HG02588 (cell line): ENCODE results near the gene CFAP74.
A peak's percentile ranks its signal among the peaks of the same experiment; 100 is the strongest.

Experiments used
- ATAC-seq: cut with Tn5 transposase; IDR thresholded peaks from one replicate; pipeline ENCODE4 v1.9.1; 2021; ENCODE audit warnings: mild to moderate bottlenecking, moderate library complexity; ENCODE audit not compliant: unreplicated experiment

The CFAP74 gene

DNA sequence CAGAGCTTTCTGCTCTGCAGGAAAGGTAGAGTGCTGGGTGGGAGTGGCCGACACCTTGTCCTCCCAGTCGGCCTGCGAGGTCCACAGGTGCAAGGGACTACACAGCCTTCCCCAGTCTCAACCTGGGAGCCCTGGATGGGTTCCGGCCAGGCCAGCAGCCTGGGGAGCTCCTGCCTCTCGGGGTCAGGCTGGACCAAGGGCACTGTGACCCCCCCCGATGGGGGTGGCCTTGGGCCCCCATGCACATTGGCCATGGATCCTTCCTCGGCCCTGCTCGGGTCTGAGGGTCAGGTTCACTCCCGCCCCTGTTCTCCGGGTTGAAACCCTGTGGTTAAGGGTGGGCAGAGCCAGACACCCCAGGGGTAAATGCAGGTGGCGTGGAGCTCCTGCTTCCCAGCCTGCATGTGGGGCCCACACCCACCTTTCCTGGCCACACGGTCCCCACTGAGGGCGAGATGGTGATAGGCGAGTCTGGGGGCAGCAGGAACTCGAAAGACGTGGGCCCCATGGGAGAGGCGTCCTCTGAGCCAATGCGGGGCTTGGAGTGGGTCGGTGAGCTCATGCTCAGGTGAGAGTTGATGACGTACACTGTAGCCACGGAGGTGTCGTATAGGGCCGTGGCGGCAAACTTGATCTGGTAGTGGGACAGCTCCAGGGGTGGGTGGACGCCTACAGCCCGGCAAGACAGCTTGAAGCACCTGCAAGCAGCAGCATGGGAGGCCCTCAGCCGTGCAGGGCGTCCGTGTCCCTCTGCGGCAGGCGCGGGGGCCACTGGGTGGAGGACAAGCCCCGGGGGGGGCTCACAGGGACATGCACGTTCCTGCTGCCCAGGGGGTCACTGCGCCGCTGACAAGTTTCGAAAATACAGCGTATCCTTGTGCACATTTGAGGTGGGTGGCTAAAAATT, 73.7 kb downstream of the CFAP74 start:
- no peak for ATAC-seq

DNA sequence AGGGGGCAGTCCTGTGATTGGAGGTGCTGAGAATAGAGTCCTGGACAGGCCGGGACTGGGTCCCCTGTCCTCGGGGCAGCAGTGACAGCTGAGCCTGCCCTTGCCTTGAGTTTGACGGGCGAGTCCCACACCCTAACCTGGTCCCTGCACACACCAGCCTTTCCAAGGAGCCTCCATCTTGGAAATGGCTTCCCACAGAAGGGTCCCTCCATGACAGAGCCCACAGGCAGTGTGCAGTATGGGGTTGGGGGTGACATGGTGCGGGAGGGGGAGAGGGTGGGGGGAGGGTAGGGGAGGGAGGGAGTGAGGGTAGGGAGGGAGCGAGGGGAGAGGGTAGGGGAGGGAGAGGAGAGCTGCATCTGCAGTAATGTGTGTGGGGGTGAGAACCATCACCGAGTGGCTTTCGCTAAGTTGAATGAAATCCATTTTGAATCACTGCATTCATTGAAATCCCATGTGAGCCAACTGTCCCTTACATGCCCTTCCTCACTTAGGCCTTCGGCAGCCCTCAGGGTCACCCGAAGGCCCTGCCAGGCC, 74.4 kb downstream of the CFAP74 start:
- no peak for ATAC-seq

DNA sequence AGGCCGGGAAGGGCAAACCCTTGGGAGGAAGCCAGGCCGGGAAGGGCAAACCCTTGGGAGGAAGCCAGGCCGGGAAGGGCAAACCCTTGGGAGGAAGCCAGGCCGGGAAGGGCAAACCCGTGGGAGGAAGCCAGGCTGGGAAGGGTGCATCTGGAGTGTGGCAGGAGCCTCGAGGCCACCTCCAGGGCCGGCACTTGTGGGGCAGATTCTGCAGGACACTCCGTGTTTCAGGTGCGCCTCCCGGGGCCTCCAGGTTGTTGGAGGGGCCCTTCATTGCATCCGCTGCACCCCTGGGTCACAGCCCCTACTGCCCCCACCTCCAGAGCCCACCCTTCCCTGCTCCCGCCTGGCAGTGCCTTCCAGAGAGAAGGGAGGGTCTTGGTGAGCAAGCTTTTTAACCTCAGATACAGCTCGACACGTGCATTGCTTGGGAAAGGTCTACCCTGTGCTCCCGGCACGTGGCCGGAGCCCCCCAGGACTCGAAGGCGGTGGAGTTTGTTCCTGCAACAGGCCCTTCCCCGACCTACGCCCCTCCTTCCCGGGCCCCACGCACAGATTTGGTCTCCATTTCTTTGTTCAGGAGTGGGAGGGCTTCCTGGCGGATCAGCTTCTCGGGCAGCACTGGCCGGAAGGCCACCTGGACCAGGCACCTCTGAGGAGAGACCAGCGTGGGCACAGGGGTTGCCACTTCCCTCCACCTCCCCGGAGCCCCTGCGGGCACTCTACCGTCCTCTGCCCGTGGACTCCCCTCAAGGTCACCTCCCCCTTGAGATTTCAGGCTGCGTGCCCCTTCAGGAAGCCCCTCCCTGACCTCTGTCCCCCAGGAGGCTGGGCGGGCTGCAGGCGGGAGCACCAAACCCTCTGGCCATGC, 75.1 kb downstream of the CFAP74 start:
- ATAC-seq: no peak

DNA sequence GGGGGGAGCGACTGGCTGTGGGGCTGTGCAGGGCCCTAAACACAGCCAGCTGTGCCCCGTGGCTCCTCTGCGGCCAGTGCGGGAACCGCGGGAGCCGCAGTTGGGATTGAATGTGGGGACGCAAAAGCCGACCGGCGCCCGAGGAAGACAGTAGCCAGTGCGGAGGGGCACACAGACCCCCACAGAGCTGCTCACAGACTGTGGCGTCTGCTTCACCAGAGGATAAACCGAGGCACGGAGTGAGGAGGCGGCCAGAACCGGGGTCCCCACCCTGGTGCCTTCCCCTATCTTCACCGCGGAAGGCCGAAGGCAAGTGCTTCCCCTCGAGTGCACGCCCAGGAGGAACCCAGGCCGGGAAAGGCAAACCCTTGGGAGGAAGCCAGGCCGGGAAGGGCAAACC, 75.8 kb downstream of the CFAP74 start:
- no peak for ATAC-seq

DNA sequence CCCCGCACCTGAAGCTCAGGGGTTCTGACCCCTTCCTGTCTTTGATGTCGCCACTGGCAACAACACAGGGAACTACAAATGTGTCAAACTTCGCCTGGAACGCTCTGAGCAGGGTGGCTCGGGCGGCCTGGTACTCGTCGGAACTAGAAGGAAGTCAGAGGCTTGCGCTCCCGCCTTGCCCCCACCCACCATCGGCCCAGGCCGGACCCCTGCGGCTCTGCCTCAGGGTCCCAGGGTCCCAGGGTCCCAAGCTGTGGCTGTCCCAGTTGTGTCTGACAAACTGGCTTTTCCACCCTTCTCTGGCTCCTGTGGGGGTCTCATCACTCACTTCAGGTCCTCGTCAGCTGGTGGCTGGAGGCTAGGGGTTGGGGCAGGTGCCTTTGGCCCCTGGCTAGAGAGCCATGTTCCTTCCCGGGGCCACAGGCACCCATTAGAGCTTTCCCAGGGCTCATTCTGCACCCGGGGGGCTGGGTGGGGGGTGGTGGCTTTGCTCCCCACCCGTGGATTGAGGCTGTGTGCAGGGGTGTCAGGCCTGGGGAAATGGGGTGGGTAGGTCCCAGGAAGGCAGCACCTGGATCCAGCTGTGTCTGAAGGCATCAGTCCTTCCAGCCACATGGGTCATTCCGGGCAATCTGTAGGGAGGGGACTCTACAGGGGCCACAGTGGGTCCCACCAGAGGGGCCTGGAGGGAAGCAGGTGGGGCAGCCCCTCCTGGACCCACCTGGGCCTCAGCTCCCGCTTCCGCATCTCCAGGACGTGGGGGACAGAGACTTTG, 76.5 kb downstream of the CFAP74 start:
- ATAC-seq: no peak

DNA sequence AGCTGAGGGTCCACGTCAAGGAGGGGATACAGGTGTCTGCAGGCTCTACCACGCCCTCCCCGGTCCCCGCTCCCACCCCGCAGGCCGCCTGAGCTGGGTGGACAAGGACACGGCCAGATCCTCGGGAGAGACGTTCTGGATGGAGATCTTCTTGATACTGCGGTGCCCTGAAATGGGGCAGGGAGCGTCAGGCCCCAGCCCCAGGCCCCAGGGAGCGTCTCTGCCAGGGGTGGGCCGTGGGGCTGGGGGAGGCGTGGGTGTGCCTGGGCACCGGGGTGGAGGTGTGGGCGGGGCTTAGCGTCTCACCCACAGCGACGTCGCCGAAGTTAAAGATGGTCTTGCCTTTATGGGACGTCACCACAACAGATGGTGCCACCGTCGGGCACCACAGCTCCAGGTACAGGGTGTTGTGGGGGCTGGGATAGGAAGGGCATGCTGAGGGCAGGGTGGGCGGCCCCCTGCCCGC, 77.2 kb downstream of the CFAP74 start:
- no peak for ATAC-seq

DNA sequence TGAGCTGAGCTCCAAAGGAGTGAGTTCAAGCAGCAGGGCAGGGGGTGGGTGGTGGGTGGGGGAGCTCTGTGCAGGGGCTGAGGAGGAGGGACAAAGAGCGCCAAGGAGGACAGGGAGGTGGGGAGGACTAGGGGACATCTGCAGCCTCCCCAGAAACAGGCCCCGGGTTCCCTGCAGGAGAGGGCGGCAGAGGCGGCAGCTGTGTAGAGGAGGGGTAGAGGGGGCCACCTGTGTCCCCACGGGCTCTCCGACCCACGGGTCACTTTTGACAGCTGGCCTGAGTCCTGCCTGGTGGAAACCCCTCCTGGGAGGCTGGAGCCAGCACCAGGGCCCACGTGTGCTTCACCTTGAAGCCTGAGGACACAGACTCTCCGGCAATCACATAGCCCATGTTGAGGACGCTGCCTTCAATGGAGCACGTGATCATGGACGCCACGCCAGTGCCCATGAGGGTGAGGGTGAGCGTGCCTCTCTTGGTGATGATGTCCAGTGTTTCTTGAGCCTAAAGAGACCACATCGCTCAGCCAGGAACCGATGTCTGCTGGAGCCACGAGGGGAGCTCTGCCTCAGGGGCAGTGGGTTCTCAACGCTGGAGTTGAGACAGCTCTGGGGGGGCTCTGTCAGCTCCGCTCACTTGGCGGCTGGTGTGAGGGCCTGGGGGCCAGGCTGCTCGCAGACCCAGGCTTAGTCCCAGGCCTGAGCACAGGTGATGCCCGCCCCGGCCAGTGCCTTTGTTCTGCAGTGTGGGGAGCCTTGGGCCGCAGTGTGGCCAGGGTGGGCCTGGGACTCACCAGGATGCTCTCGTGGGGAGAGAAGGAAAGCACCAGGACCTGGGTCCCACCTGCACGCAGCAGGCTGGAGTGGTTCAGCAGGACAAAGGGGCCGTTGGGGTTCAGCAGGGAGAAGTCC, 77.9 kb downstream of the CFAP74 start:
- ATAC-seq: no peak

DNA sequence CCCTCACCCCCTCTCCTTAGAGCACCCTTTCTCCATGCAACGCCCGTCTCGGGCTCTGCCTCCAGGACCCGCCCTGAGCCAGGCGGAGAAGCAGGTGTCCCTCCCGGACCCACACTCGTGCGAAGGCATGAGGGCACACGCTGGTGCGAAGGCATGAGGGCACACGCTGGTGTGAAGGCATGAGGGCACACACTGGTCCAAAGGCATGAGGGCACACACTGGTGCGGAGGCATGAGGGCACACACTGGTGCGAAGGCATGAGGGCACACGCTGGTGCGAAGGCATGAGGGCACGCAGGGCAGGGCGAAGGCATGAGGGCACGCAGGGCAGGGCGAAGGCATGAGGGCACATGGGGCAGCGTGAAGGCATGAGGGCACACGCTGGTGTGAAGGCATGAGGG, 78.7 kb downstream of the CFAP74 start:
- no peak for ATAC-seq

DNA sequence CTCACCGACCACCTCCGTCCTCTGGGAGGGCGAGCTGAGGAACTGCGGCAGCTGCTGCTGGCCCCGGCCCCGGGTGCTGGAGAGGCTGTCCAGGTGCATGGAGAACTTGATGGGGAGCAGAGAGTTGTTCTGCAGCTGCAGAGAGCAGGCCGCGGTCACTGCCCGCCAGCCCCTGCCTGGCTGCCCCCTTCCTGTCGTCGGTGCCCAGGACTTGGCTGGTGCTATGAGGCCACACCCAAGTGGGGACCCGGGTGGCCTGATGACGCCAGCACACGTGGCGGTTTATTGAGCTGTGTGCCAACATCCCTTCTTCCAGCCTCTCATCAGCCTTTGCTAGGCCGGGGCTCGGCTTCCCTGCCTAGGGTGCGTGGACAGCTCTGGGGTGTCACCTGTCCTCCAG, 79.2 kb downstream of the CFAP74 start:
- ATAC-seq: no peak

DNA sequence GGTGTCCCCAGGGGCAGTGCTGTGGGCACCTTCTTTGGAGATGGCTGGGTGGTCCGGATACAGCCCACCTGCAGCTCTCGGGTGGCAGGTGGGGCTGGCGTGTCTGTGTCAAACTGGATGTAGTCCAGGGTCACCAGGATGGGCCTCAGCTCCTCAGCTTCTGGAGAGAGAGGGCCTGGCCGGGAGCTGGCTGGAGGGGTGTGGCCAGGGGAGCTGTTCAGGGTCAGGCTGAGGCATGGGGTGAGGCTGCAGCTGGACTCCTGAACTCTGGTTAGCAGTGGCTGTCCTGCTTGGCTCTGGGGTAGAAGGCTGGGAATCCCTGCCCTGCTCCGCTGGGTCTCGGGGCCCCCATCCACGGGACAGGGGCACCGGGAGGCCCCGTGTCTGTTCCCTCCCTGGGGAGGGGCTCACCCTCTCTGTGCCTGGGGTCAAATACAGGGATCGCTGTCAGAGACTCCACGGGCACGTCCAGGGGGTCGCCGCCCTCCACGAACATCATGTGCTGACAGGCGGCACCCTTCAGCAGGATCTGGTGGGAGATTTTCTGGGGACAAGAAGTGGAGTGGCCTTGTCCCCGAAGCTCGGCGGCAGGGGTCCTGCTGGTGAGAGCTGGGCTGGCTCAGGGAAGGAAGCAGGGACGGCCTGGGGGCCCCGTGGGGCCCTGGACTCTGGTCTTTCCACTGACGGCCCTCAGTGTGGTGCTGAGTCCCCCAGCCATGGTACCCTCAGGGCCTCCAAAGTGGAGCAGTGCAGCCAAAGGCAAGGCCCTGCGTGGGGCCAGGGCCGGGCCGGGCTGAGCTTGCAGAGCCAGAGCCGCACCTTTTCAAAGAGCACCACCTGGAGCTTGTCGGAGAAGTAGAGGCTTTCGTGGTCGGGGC, 80.4 kb downstream of the CFAP74 start:
- no peak for ATAC-seq

DNA sequence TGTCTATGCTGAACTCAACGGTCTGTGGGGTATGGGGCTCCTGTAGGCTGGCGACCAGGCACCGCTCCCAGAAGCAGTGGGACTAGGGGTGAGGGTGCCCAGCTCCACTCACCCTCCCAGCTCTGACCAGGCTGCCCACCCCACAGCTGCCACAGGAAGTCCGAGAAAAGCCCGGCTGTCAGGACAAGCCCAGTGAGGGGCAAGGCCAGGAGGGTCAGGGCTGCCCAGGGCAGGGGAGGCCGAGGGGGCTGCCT, 81.0 kb downstream of the CFAP74 start:
- no peak for ATAC-seq

DNA sequence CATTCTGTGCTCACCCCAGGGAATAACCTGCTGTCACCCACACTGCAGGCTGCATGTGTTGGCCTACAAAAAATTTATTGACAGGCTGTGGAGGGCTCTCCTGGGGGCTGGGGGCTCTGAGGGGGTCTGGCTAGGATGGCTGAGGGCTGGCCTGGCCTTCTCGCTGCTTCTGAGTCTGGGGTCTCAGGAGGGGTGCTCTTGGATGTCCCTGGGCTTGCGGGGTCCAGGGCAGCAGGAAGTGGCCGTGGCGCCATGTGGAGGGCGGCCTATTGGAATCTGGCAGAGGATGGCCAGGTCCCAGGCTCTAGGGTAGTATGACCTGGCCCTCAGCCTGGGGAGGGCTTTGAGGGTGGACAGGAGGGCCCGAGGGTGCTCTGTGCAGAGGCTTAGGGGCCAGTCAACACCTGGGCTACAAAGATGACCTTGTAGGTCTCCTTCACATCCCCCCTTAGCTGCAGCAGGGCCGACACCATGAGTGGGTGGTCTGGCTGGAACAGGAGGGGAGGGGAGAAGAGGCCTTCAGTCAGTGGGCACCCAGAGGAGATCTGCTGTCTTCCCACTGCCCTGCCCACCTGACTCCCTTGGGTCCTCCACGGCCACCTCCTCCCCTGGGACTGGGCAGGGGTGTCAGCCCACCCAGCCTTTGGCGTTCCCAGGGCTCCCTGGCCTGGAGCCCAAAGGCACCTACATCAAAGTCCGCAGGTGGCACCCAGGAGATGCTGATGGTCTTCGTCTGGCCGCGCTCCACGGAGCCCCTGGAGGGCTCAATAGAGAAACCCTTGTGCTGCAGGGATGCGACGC, 81.5 kb downstream of the CFAP74 start:
- no peak for ATAC-seq

DNA sequence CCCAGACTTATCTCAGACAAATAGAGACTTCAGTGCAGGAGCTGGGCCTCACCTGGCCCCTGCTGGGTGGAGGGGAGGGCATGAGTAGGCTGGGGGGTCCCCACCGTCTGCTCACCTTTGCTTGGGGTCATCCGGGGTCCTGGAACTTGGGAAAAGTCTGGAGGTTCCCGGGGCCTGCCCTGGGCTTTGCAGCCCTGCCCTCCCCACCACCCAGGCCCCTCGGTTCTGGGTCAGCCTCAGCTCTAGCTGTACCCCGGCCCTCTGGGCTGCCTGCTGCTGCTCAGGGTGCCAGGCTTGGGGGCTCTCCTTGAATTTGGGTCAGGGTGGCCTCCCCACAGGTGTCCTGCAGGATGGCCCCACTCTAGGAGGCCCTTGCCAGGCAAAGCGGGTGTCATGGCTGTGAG, 82.1 kb downstream of the CFAP74 start:
- ATAC-seq: no peak

DNA sequence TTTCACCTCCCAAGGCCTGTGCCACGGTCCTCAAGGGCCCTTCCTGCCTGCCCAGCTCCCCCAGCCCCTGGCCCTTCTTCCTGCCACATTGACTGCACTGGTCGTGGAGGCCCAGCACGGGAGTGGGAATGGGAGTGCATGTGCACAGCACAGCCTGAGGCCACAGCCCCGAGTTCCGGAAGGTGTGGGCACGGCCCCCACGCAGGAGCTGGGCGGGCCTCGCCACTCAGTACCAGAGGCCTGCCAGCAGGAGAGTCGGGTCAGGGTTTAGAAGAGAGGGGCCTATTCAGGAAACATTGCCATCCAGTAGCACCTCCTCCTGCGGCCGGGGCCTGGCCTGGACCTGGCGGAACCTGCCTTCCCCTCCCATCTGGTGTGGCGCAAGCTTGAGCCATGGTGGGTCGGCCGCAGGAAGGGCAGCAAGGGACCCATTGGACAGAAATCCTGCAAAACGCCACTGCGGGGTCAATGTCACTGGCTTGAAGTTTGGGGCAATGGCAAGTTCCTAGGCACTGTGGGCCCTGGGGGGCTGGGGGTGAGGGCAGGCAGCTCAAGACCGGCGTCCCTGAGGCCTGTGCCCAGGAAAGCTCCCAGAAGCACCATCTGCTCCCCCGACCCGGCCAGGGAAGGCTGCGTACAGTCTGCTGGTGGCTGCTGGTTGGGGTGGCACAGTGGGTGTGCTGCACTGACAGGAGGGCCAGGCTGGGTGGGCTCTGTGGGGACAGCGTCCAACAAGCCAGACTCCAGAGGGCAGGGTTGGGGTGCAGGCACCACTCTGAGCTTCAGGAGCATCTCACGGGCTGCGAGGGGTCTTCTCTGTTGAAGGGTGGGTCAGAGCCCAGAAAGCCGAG, 82.8 kb downstream of the CFAP74 start:
- no peak for ATAC-seq

DNA sequence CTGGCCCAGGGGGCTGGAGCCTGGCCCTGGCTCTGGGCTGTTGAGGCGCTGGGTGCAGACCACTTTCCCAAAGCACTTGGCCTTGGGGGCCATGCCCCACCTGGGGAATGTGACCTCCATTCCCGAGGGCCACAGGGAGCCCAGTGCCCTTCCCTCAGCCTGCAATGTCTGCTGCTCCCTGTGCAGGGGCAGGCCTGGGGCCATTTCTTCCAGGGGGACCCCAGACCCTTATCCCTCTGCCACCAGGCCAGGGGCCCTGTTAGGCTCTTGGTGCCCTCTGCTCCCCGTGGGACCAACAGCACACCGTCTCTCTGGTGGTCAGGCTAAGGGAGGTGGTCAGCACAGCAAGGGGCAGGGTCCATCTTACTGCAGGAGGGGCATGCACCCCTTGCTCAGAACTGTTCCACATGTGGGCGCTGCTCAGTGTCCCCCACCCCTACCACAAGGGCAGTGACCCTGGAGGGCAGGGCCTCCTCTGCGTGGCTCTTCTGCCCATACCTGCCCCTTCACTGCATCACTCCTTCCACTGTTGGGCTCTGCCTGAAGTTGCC, 83.5 kb downstream of the CFAP74 start:
- no peak for ATAC-seq

DNA sequence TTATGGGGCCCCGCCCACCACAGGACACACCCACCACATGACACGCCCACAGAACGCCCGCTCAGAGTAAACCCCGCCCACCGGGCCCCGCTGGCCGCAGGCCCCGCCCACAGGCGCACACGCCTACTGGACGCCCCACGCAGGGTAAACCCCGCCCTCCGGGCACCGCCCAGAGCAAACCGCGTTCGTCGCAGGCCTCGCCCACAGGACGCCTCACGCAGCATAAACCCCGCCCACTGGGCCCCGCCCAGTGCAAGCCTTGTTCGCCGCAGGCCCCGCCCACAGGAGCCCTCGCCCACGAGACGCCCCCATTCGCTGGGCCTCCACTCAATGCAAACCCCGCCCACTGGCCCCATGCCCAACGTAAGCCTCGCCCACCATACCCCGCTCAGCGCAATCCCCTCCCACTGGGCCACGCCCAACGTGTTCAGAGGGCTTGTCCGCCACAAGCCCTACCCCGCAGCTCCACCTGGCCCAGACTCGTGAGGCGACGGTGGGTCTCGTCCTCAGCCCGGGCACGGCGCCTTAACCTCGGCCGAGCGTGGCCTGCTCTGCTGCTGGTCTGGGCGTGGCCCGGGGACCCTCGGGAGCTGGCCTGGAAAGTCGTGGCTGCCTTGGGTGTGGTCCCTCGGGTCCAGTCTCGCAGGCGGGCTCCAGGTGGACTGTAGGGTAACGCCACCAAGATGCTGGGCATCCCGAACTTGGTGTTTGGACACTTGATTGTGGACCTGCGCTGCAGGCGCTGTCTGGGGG, 84.1 kb downstream of the CFAP74 start:
- peak; percentile 76 for ATAC-seq
